Coronary artery (tissue), 2 donors: Measurements from ENCODE around the gene RAB12.
"Not testable (repeated sequence)": the region's sequence is repeated elsewhere in the genome, so short reads cannot be mapped to it uniquely, and the experiment has no call there.

ENCODE experiments used
- DNase-seq: peaks from one replicate; pipeline ENCODE4 v3.0.0-alpha.2; 2017; ENCODE audit warnings: low spot score
- H3K27ac ChIP-seq, 2 donors: fragments of 200-600 bp; sonication (generic); one replicate each; pipeline ENCODE4 v1.5.1; 2016 to 2019
- H3K4me3 ChIP-seq: fragments of 200-600 bp; sonication (generic); 2 replicates; pipeline ENCODE4 v1.5.1; 2016; ENCODE audit warnings: mild to moderate bottlenecking, moderate library complexity
- TF ChIP-seq, protein P1 (sequence below): fragments of 200-600 bp; sonication (generic); IDR thresholded peaks from one replicate; pipeline ENCODE4 v1.5.1; 2019; ENCODE audit warnings: antibody characterized with exemption

The RAB12 gene

DNA sequence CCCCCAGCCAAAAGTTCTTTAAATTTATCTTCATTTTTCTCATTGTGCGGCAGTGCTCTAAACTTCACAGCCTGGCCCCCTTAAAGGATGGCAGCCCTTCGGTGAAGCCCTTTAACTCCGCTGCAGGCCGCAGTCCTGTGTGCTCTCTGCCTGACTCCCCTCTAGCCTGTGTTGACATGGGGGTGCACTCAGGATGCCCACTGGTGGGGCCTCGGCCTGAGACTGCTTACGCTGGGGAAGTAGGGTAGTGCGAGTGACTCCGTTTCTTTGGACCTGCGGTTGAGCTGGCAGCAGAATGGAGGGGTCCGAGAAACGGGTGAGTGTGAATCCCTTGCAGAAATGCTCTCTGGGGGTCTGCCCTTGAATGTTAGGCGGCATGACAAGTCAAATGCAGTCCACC lies 5.6 kb downstream of the RAB12 start:
- DNase-seq = no peak
- no peak overlapping the region for H3K27ac ChIP-seq
- no peak overlapping the region for H3K4me3 ChIP-seq
- TF ChIP-seq, protein P1, sequence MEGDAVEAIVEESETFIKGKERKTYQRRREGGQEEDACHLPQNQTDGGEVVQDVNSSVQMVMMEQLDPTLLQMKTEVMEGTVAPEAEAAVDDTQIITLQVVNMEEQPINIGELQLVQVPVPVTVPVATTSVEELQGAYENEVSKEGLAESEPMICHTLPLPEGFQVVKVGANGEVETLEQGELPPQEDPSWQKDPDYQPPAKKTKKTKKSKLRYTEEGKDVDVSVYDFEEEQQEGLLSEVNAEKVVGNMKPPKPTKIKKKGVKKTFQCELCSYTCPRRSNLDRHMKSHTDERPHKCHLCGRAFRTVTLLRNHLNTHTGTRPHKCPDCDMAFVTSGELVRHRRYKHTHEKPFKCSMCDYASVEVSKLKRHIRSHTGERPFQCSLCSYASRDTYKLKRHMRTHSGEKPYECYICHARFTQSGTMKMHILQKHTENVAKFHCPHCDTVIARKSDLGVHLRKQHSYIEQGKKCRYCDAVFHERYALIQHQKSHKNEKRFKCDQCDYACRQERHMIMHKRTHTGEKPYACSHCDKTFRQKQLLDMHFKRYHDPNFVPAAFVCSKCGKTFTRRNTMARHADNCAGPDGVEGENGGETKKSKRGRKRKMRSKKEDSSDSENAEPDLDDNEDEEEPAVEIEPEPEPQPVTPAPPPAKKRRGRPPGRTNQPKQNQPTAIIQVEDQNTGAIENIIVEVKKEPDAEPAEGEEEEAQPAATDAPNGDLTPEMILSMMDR = no peak

DNA sequence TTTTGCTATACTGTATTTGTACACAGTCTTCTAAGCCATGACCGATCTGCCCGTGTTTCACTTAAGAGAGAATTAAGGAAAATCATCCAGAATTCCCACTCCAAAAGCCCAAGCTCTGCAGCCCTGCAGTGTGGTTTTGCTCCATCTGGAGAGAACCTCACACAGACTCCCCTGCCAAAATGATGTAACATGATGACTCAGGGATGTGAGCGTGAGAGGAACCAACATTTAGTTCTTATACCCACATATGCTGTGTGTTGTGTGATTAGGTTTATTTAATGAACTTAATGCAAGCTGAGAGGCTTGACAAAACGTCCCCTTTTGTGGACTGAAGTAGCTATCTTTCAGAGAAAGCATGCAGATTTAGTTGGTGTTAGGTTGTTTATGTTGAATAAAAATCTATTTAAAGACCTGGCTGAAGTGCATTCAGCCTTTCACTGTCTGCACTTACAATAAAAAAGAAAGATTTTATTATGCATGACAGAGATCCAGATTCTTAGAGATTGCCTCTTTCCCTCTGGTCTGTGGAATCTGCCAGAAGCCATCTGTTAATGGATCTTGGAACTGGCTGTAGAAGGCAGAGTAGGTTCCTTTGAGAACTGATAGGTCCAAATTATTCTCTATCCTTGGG lies 6.3 kb downstream of the RAB12 start:
- TF ChIP-seq, protein P1 = no peak
- no peak overlapping the region for H3K4me3 ChIP-seq
- no peak for DNase-seq
- H3K27ac ChIP-seq = peak overlapping the region; percentile 25 to 46

DNA sequence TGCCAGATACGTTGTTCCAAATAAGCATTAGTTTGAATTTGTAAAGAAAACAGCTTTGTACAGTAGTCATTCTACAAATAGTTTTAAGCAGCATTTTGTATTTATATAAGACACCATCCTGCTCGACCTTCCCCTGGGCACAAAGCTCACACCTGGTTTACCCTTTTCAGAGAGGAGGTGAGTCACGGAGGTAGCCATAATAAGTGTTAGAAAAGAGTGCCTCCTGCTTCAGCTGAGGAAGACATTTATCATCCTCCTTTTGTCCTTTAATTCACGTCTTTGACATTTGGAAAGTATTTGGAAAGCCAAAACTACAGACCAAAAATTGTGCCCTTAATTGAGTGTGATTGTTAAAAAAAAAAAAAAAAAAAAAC lies 6.8 kb downstream of the RAB12 start:
- peak overlapping the region in 1 of 2 donors; percentile 25 for H3K27ac ChIP-seq
- TF ChIP-seq, protein P1 = no peak
- no peak for DNase-seq
- no peak overlapping the region for H3K4me3 ChIP-seq

DNA sequence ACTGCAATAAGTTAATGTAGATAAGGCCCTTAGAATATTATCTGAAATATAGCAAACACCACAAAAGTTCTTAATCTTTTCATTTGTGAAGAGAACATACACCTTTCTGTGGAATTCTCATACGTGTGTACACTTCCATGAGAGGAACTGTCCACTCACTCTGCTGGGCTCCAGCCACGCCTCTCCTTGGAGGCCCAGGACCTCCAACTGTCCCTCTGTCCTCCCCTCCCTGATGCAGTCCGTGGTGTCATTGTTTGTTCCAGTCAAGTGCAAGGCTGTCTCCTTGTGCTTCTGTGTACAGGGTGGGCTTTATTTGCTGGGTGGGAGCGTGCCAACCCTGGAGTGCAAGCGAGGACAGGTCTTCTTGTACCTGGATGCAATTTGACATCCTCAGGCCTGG lies 8.7 kb downstream of the RAB12 start:
- no peak overlapping the region for H3K4me3 ChIP-seq
- TF ChIP-seq, protein P1 = no peak
- H3K27ac ChIP-seq = no peak overlapping the region
- no peak for DNase-seq

DNA sequence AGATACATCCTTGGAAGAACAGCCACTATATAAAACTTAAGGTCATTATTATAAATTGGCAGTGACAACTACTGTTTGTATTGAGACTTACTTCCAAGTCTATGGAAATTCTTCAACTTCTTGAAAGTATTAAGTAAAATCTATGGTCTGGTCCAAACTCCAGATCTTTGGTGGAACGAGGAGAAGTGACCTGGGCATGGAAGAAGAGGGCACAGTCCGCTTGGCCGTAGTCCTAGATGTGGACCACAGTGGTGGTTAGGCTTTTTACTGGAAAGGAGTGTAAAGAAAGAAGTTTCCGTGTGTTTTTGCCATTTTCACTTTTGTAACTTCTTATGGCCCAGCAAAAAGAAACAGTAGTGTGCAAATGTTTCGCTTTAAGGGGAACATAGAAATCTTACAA lies 9.8 kb downstream of the RAB12 start:
- Histone ChIP-seq H3K4me3 (no peak overlapping the region), H3K27ac (no peak overlapping the region)
- TF ChIP-seq, protein P1 = no peak
- no peak for DNase-seq

DNA sequence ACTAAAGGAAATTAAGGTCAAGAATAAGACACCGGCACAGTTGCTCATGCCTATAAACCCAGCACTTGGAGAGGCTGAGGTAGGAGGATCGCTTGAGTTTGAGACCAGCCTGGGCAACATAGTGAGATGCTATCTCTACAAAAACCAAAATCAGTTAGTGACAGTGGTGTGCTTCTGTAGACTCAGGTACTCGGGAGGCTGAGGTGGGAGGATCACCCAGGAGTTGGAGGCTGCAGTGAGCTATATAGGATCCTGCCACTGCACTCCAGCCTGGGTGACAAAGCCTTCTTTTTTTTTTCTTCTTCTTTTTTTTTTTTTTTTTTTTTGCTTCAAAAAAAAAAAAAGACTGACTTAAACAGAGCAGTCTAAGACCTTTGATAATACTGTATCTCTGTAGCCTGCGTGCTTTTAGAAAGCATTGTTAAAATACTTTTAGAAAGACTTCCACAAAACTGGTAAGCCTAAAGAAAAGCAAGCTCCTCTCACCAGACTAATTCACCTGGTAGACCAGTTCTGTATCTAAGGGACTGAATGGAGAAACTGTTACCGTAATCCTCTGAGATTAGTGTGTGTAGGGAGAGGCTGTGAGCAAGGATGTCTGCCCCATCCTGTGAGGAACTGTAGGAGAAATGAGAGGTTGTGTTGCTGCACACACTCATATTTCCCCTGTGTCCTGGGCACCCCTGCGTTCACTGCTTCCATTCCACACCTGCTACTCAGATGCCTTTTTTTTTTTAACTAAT lies 10.8 kb downstream of the RAB12 start:
- H3K4me3 ChIP-seq = no peak overlapping the region
- no peak overlapping the region for H3K27ac ChIP-seq
- TF ChIP-seq, protein P1 = no peak
- no peak for DNase-seq

DNA sequence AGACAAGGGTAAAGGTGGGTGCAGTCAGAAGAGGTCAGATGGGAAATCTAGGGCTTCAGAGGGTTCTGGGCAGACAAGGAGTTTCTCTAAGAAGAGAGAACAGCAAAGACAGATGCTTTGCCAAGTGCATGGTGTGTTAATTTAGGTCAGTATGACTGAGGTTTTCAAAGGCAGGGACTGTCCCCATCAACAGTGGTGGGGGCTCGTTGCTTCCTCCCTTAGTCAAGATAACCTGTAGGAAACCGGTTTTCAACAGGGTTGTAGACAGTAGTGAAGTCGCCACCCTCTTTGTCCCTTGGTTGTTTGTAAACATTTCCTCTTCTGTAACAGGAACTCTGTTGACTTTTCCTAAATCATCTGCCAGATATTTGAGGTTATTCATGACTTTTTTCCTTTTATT lies 11.6 kb downstream of the RAB12 start:
- TF ChIP-seq, protein P1 = no peak
- H3K4me3 ChIP-seq = no peak overlapping the region
- H3K27ac ChIP-seq = no peak overlapping the region
- DNase-seq = no peak

DNA sequence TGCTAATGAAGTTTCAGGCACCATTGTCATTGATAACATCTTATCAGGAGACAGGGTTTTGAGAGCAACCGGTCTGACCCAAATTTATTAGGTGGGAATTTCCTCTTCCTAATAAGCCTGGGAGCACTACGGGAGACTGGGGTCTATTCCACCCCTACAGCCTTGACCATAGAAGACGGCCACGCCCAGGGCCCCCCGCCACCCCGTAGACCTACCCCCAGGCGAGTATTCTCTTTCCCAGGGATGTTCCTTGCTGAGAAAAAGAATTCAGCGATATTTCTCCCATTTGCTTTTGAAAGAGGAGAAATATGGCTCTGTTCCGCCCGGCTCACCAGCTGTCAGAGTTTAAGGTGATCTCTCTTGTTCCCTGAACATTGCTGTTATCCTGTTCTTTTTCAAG lies 13.4 kb downstream of the RAB12 start:
- not testable (repeated sequence) for DNase-seq, H3K4me3 ChIP-seq, H3K27ac ChIP-seq
